ENCODE data around the gene UBE2H. TPM values are rescaled to one million over a fixed set of nuclear protein-coding genes. Genes with fewer than 3 reads are reported as not detected.
A peak's percentile ranks its signal among the peaks of the same experiment; 100 is the strongest.

Gene UBE2H
- total RNA-seq, 1 experiment from 2014 or later, result 34.7 TPM

DNA sequence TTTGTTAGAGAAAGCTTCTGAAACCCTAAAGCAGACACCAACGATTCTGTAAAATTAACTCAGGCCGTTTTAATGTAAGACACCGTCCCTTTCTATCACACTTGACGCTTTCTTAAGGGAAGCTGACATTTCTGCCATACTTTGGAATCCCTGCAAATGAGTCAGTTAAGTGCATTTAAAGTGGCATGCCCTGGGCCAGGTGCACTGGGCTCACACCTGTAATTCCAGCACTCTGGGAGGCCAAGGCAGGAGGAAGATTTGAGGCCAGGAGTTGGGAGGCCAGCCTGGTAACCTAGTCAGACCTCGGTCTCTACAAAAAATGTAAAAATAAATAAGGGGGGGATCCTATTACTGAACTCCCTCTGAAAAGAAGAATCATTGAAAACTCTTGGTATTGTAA, 4.4 kb downstream of the UBE2H start:
- H3K36me3 ChIP-seq (ENCODE audit: insufficient read depth, low read length), result peaks cover 21% of the 10 kb centered on the region
- H2AFZ ChIP-seq (ENCODE audit: low read length), result no peak overlapping the region
- no peaks in the 10 kb centered on the region for H3K9me3 ChIP-seq (ENCODE audit: low read length)
- no peak overlapping the region for H3K9ac ChIP-seq (ENCODE audit: low read length)
- H3K27me3 ChIP-seq (ENCODE audit: low read length), result no peaks in the 10 kb centered on the region
- peaks cover 40% of the 10 kb centered on the region for H3K4me1 ChIP-seq (ENCODE audit: low read length)
- H3K79me2 ChIP-seq (ENCODE audit: low read length), result peaks cover 88% of the 10 kb centered on the region
- H3K9me2 ChIP-seq (replicated peaks; ENCODE audit: insufficient read depth, low read length), result no peaks in the 10 kb centered on the region
- H3K27ac ChIP-seq (ENCODE audit: low read length), result no peak overlapping the region
- H3K4me3 ChIP-seq (ENCODE audit: low read length), result no peak overlapping the region
- H4K20me1 ChIP-seq (ENCODE audit: insufficient read depth, low read depth, low read length), result no peaks in the 10 kb centered on the region
- no peak for DNase-seq
- H3K4me2 ChIP-seq (ENCODE audit: low read depth, low read length, poor library complexity, severe bottlenecking), result peak overlapping the region; percentile 88

- Histone ChIP-seq H3K27me3 (ENCODE audit: low read length) (no peaks in the 10 kb centered on the region), H3K4me3 (ENCODE audit: low read length) (no peak overlapping the region), H3K79me2 (ENCODE audit: low read length) (peaks cover 94% of the 10 kb centered on the region), H4K20me1 (ENCODE audit: insufficient read depth, low read depth, low read length) (no peaks in the 10 kb centered on the region), H3K27ac (ENCODE audit: low read length) (no peak overlapping the region), H3K9ac (ENCODE audit: low read length) (no peak overlapping the region), H2AFZ (ENCODE audit: low read length) (no peak overlapping the region), H3K4me1 (ENCODE audit: low read length) (peaks cover 37% of the 10 kb centered on the region), H3K4me2 (ENCODE audit: low read depth, low read length, poor library complexity, severe bottlenecking) (no peak overlapping the region), H3K36me3 (ENCODE audit: insufficient read depth, low read length) (peaks cover 21% of the 10 kb centered on the region), H3K9me2 (replicated peaks; ENCODE audit: insufficient read depth, low read length) (no peaks in the 10 kb centered on the region), H3K9me3 (ENCODE audit: low read length) (no peaks in the 10 kb centered on the region)
- no peak for DNase-seq
Measured at GRCh38 chr7:129947701-129948100, 5.1 kb downstream of the UBE2H start.

DNA sequence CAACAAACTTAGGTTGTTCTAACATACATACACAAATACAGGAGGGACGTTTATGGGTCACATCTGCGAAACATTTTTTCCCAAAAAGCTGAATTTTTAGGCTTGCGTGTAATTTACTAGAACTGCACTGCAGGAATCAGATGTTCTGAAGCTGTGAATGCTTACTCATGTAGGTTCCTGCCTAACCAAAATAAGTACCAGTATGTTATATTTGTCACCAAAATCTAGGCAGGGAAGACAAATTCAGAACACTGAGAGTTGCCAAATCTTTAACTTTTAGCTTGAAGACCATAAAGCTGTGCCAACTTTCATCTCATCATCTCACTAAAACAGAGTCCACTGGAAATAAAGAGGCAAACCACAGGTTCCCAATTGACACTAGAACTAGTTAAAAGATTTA, 5.7 kb downstream of the UBE2H start:
- no peaks in the 10 kb centered on the region for H4K20me1 ChIP-seq (ENCODE audit: insufficient read depth, low read depth, low read length)
- H3K4me3 ChIP-seq (ENCODE audit: low read length), result no peak overlapping the region
- no peak overlapping the region for H3K4me2 ChIP-seq (ENCODE audit: low read depth, low read length, poor library complexity, severe bottlenecking)

GRCh38 chr7:129946282-129946681, 6.5 kb downstream of the UBE2H start:
- Histone ChIP-seq H3K4me1 (ENCODE audit: low read length) (peaks cover 31% of the 10 kb centered on the region), H3K36me3 (ENCODE audit: insufficient read depth, low read length) (peaks cover 21% of the 10 kb centered on the region), H3K79me2 (ENCODE audit: low read length) (peaks cover 95% of the 10 kb centered on the region), H3K27ac (ENCODE audit: low read length) (no peak overlapping the region), H3K9ac (ENCODE audit: low read length) (no peak overlapping the region), H2AFZ (ENCODE audit: low read length) (no peak overlapping the region), H3K27me3 (ENCODE audit: low read length) (no peaks in the 10 kb centered on the region), H4K20me1 (ENCODE audit: insufficient read depth, low read depth, low read length) (no peaks in the 10 kb centered on the region), H3K9me2 (replicated peaks; ENCODE audit: insufficient read depth, low read length) (no peaks in the 10 kb centered on the region), H3K4me3 (ENCODE audit: low read length) (no peak overlapping the region), H3K9me3 (ENCODE audit: low read length) (no peaks in the 10 kb centered on the region), H3K4me2 (ENCODE audit: low read depth, low read length, poor library complexity, severe bottlenecking) (no peak overlapping the region)
- no peak for DNase-seq

More for the DNA sequence above, 5.7 kb downstream of the UBE2H start:
- Histone ChIP-seq H3K4me1 (ENCODE audit: low read length) (peaks cover 37% of the 10 kb centered on the region), H3K9ac (ENCODE audit: low read length) (no peak overlapping the region), H3K9me2 (replicated peaks; ENCODE audit: insufficient read depth, low read length) (no peaks in the 10 kb centered on the region), H2AFZ (ENCODE audit: low read length) (no peak overlapping the region), H3K79me2 (ENCODE audit: low read length) (peaks cover 96% of the 10 kb centered on the region), H3K9me3 (ENCODE audit: low read length) (no peaks in the 10 kb centered on the region), H3K27me3 (ENCODE audit: low read length) (no peaks in the 10 kb centered on the region), H3K27ac (ENCODE audit: low read length) (no peak overlapping the region), H3K36me3 (ENCODE audit: insufficient read depth, low read length) (peaks cover 21% of the 10 kb centered on the region)
- no peak for DNase-seq

GRCh38 chr7:129943352-129943751, 9.4 kb downstream of the UBE2H start:
- Histone ChIP-seq H4K20me1 (ENCODE audit: insufficient read depth, low read depth, low read length) (no peaks in the 10 kb centered on the region), H3K4me1 (ENCODE audit: low read length) (peaks cover 1% of the 10 kb centered on the region), H3K4me2 (ENCODE audit: low read depth, low read length, poor library complexity, severe bottlenecking) (no peak overlapping the region), H3K27me3 (ENCODE audit: low read length) (no peaks in the 10 kb centered on the region), H3K79me2 (ENCODE audit: low read length) (peaks cover 91% of the 10 kb centered on the region), H3K9me2 (replicated peaks; ENCODE audit: insufficient read depth, low read length) (no peaks in the 10 kb centered on the region), H2AFZ (ENCODE audit: low read length) (no peak overlapping the region), H3K27ac (ENCODE audit: low read length) (no peak overlapping the region), H3K4me3 (ENCODE audit: low read length) (no peak overlapping the region), H3K9ac (ENCODE audit: low read length) (no peak overlapping the region), H3K36me3 (ENCODE audit: insufficient read depth, low read length) (peaks cover 20% of the 10 kb centered on the region), H3K9me3 (ENCODE audit: low read length) (no peaks in the 10 kb centered on the region)
- no peak for DNase-seq

DNA sequence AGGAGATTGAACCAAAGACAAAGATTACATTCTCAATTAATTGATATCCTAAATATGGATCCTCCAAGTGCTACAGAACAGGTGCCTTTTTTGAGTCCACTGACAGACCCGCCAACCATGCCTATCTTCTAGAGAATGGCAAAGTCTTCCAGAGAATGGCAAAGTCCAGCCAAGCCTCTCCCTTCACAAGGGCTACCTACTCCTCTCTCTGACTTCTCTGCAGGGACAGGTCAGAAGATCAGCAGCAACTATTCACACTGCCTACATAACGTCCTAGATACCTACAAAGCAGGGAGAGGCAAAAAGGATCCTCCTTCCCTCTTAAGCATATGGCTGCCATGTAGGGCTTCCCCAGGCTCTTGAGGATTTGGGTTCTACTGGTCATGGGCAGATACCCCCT, 12.4 kb downstream of the UBE2H start:
- H3K36me3 ChIP-seq (ENCODE audit: insufficient read depth, low read length), result peaks cover 4% of the 10 kb centered on the region; the same call in 1 of the 2 replicates
- H3K4me1 ChIP-seq (ENCODE audit: low read length), result no peaks in the 10 kb centered on the region
- H3K9ac ChIP-seq (ENCODE audit: low read length), result no peak overlapping the region
- H3K27me3 ChIP-seq (ENCODE audit: low read length), result no peaks in the 10 kb centered on the region
- no peaks in the 10 kb centered on the region for H3K9me3 ChIP-seq (ENCODE audit: low read length)
- H3K79me2 ChIP-seq (ENCODE audit: low read length), result peaks cover 82% of the 10 kb centered on the region
- no peak overlapping the region for H2AFZ ChIP-seq (ENCODE audit: low read length)
- no peak overlapping the region for H3K27ac ChIP-seq (ENCODE audit: low read length)
- no peaks in the 10 kb centered on the region for H4K20me1 ChIP-seq (ENCODE audit: insufficient read depth, low read depth, low read length)
- no peaks in the 10 kb centered on the region for H3K9me2 ChIP-seq (replicated peaks; ENCODE audit: insufficient read depth, low read length)
- DNase-seq, result no peak
- H3K4me3 ChIP-seq (ENCODE audit: low read length), result no peak overlapping the region
- no peak overlapping the region for H3K4me2 ChIP-seq (ENCODE audit: low read depth, low read length, poor library complexity, severe bottlenecking)

- no peaks in the 10 kb centered on the region for H4K20me1 ChIP-seq (ENCODE audit: insufficient read depth, low read depth, low read length)
- peaks cover 77% of the 10 kb centered on the region for H3K79me2 ChIP-seq (ENCODE audit: low read length)
- no peak overlapping the region for H3K4me2 ChIP-seq (ENCODE audit: low read depth, low read length, poor library complexity, severe bottlenecking)
Measured at GRCh38 chr7:129939881-129940280, 12.9 kb downstream of the UBE2H start.

DNA sequence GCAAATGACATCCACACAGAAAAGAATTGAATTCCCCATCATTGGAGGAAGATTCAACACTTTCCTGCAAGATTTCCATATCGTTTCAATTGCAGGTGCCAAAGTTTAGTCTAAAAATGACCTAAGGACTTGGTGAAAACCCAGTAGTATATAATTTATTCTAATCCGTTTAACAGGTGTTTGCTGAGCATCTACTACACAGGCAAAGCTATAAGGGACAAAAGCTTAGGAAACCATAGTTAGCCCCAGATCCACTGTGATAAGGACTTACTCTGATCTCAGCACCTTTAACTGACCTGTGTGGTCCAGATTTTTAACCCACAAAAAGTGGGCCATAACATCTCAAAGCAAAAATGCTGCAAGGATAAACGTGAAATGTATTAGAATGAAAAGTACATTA, 19.1 kb downstream of the UBE2H start:
- no peak overlapping the region for H2AFZ ChIP-seq (ENCODE audit: low read length)
- no peak overlapping the region for H3K9ac ChIP-seq (ENCODE audit: low read length)
- peaks cover 51% of the 10 kb centered on the region for H3K79me2 ChIP-seq (ENCODE audit: low read length)
- no peaks in the 10 kb centered on the region for H3K9me2 ChIP-seq (replicated peaks; ENCODE audit: insufficient read depth, low read length)
- no peaks in the 10 kb centered on the region for H3K36me3 ChIP-seq (ENCODE audit: insufficient read depth, low read length)
- H3K27ac ChIP-seq (ENCODE audit: low read length), result peak overlapping the region; percentile 68
- no peaks in the 10 kb centered on the region for H3K27me3 ChIP-seq (ENCODE audit: low read length)
- no peak overlapping the region for H3K4me3 ChIP-seq (ENCODE audit: low read length)
- DNase-seq, result no peak
- H3K4me1 ChIP-seq (ENCODE audit: low read length), result peaks cover 16% of the 10 kb centered on the region
- peak overlapping the region; percentile 53 for H3K4me2 ChIP-seq (ENCODE audit: low read depth, low read length, poor library complexity, severe bottlenecking)
- no peaks in the 10 kb centered on the region for H4K20me1 ChIP-seq (ENCODE audit: insufficient read depth, low read depth, low read length)
- no peaks in the 10 kb centered on the region for H3K9me3 ChIP-seq (ENCODE audit: low read length)

More at GRCh38 chr7:129939881-129940280, 12.9 kb downstream of the UBE2H start:
- no peaks in the 10 kb centered on the region for H3K27me3 ChIP-seq (ENCODE audit: low read length)
- H2AFZ ChIP-seq (ENCODE audit: low read length), result no peak overlapping the region
- H3K27ac ChIP-seq (ENCODE audit: low read length), result no peak overlapping the region
- H3K36me3 ChIP-seq (ENCODE audit: insufficient read depth, low read length), result no peaks in the 10 kb centered on the region
- no peak overlapping the region for H3K9ac ChIP-seq (ENCODE audit: low read length)
- no peaks in the 10 kb centered on the region for H3K9me3 ChIP-seq (ENCODE audit: low read length)
- DNase-seq, result no peak
- H3K9me2 ChIP-seq (replicated peaks; ENCODE audit: insufficient read depth, low read length), result no peaks in the 10 kb centered on the region
- H3K4me3 ChIP-seq (ENCODE audit: low read length), result no peak overlapping the region
- no peaks in the 10 kb centered on the region for H3K4me1 ChIP-seq (ENCODE audit: low read length)

DNA sequence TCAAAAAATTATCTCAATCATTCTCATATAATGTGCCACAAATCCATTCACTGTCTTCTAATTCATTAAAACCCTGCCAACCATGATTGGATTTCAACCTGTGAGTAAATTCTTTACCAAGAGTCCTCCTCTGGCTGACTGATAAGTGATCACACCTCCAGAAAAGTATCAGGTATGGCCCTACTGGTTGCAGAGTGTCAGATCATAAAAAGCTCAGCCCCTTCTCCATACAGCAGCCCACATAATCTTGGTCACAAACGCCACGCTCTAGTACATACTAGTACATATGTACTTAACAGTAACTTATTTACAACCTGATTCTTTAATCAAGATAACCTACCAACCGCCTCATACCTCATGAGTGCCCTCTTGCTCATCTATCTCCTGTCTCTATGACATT, 26.1 kb downstream of the UBE2H start:
- no peaks in the 10 kb centered on the region for H4K20me1 ChIP-seq (ENCODE audit: insufficient read depth, low read depth, low read length)

More for the DNA sequence above, 26.1 kb downstream of the UBE2H start:
- H3K27ac ChIP-seq (ENCODE audit: low read length), result no peak overlapping the region
- H3K79me2 ChIP-seq (ENCODE audit: low read length), result peaks cover 62% of the 10 kb centered on the region
- no peak for DNase-seq
- H3K27me3 ChIP-seq (ENCODE audit: low read length), result no peaks in the 10 kb centered on the region
- H3K4me3 ChIP-seq (ENCODE audit: low read length), result no peak overlapping the region
- H3K4me2 ChIP-seq (ENCODE audit: low read depth, low read length, poor library complexity, severe bottlenecking), result no peak overlapping the region
- no peaks in the 10 kb centered on the region for H3K4me1 ChIP-seq (ENCODE audit: low read length)
- no peak overlapping the region for H2AFZ ChIP-seq (ENCODE audit: low read length)
- H3K36me3 ChIP-seq (ENCODE audit: insufficient read depth, low read length), result no peaks in the 10 kb centered on the region
- no peak overlapping the region for H3K9ac ChIP-seq (ENCODE audit: low read length)
- H3K9me2 ChIP-seq (replicated peaks; ENCODE audit: insufficient read depth, low read length), result no peaks in the 10 kb centered on the region
- H3K9me3 ChIP-seq (ENCODE audit: low read length), result no peaks in the 10 kb centered on the region

Data from Karpas-422 (cell line).